Small intestine (tissue), 7 donors: ENCODE results near the gene AK9. TPM values are rescaled to one million over a fixed set of nuclear protein-coding genes. Genes with fewer than 3 reads are reported as not detected.
A peak's percentile ranks its signal among the peaks of the same experiment; 100 is the strongest.
"Not testable (repeated sequence)": the region's sequence is repeated elsewhere in the genome, so short reads cannot be mapped to it uniquely, and the experiment has no call there.

Source experiments
- DNase-seq, 2 donors: peaks; one replicate each; pipeline versions ENCODE4 v3.0.0 to v3.0.0-alpha.2; 2013
- FAIRE-seq: peaks from 2 replicates; lab custom pipeline; 2012; peaks lifted over from hg19 to GRCh38; lab: Jason Lieb, UNC
- H3K27ac ChIP-seq, 3 donors: one replicate each; pipeline ENCODE4 v1.5.1; 2013; ENCODE audit warnings: low read length in 2 of 3, mild to moderate bottlenecking in 2 of 3, control low read depth in 1 of 3, inconsistent platforms in 1 of 3, low read depth in 1 of 3, moderate library complexity in 1 of 3
- H3K27me3 ChIP-seq, 3 donors: one replicate each; pipeline ENCODE4 v1.6.1; 2013; ENCODE audit warnings: low read length in 3 of 3, inconsistent platforms in 1 of 3; ENCODE audit not compliant: control insufficient read depth in 3 of 3, insufficient read depth in 3 of 3
- H3K36me3 ChIP-seq, 3 donors: one replicate each; pipeline ENCODE4 v1.6.1; 2013; ENCODE audit warnings: low read length in 3 of 3, inconsistent platforms in 1 of 3, low read depth in 1 of 3, mild to moderate bottlenecking in 1 of 3, moderate library complexity in 1 of 3; ENCODE audit not compliant: control insufficient read depth in 3 of 3, insufficient read depth in 2 of 3
- H3K4me1 ChIP-seq, 3 donors: one replicate each; pipeline ENCODE4 v1.6.1; 2013; ENCODE audit warnings: low read length in 2 of 3, inconsistent platforms in 1 of 3, low read depth in 1 of 3, mild to moderate bottlenecking in 1 of 3, moderate library complexity in 1 of 3; ENCODE audit not compliant: control insufficient read depth in 3 of 3, insufficient read depth in 2 of 3
- H3K4me3 ChIP-seq, 3 donors: one replicate each; pipeline ENCODE4 v1.5.1; 2013; ENCODE audit warnings: low read length in 3 of 3, control low read depth in 1 of 3, inconsistent platforms in 1 of 3, low read depth in 1 of 3, mild to moderate bottlenecking in 1 of 3, moderate library complexity in 1 of 3
- H3K9me3 ChIP-seq, 2 donors: one replicate each; pipeline ENCODE4 v1.6.1; 2013; ENCODE audit warnings: low read depth in 1 of 2, low read length in 1 of 2; ENCODE audit not compliant: control insufficient read depth in 2 of 2, insufficient read depth in 1 of 2
- WGBS, 3 donors: extraction: QIAGEN DNeasy Blood & Tissue Kit; methylation state at CpG; one replicate each; pipeline ENCODE4 v1.1.7; 2013; 5-methylcytosine and 5-hydroxymethylcytosine counted together
- polyA plus RNA-seq, 4 donors: library from polyadenylated mRNA; stranded (reverse) in 3 of 4; unstranded in 1 of 4; fragments of 200-250 nt in 3 of 4; fragments of 120-200 nt in 1 of 4; gene quantifications; one replicate each; pipeline versions ENCODE4 v1.2.1 to v1.2.3, GENCODE V29; 2013
- donor health status: healthy with polysubstance abuse.
- donor health status: control.
- donor health status: control.
- donor health status: Bipolar disorder and iron deficiency.
- donor health status: healthy.

Gene AK9
- polyA plus RNA-seq, 4 donors = 2.9 to 7.0 (median 4.3) TPM

DNA sequence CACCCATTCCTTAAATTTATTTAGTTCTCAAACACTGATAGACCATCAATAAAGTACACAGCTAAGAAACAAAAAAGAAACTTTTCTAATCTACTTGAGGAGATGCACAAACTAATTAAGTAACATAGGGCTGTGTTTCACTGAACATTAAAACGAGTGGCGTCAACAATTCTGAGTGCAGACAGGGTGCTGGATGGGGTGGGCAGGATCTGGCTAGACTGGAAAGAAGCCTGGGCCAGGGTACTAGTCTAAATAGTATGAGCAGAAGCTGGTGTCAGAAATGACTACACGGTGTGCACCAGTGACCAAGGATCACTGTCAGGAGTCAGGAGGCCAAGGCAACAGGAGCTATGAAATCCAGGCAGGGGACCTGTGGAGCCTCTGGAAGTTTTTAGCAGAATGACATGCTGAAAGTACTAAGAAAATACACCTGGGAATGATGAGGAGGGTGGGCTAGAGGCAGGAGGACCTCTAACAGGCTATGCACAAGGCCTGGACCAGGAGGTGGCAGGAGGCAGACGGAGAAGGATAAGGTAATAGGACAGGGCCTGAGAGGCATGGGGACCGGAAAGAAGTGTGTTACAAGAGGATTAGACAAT lies 221.3 kb downstream of the AK9 start:
- H3K4me1 ChIP-seq = peaks cover 0 to 14% (median 2%) of the 10 kb centered on the region in 3 donors
- no peak overlapping the region for H3K27ac ChIP-seq
- FAIRE-seq (no peak), DNase-seq (no peak)
- H3K27me3 ChIP-seq = no peaks in the 10 kb centered on the region
- H3K9me3 ChIP-seq = no peaks in the 10 kb centered on the region
- 90 to 95% (median 94%) methylated on average over 5 of the region's 5 CpGs for WGBS, 3 donors
- no peak overlapping the region for H3K4me3 ChIP-seq
- H3K36me3 ChIP-seq = peaks cover 4 to 63% (median 11%) of the 10 kb centered on the region in 3 donors

DNA sequence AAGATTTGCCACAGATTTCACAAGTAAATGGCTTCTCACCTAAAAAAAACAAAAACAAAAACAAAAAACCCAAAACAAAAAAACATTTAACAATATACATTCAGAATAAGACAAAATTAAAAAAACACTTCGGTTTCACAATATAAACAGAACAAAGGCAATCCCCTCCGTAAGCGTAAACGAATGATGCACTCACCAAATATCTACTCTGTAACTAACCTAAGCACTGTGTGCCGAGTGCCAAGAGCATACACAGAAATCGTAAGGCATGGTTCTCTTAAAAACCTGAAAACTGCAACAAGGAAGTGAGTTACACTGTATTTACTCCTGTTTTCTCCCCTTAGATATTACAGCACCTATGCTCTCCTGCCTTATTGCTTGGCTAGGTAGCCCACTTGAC lies 223.3 kb downstream of the AK9 start:
- Histone ChIP-seq H3K36me3 (peaks cover 4 to 51% (median 9%) of the 10 kb centered on the region in 3 donors), H3K27ac (no peak overlapping the region), H3K27me3 (no peaks in the 10 kb centered on the region), H3K9me3 (no peaks in the 10 kb centered on the region), H3K4me3 (no peak overlapping the region), H3K4me1 (peaks cover 0 to 14% (median 2%) of the 10 kb centered on the region in 3 donors)
- WGBS, 3 donors = 83 to 96% (median 94%) methylated on average over 6 of the region's 6 CpGs
- FAIRE-seq (no peak), DNase-seq (no peak)

DNA sequence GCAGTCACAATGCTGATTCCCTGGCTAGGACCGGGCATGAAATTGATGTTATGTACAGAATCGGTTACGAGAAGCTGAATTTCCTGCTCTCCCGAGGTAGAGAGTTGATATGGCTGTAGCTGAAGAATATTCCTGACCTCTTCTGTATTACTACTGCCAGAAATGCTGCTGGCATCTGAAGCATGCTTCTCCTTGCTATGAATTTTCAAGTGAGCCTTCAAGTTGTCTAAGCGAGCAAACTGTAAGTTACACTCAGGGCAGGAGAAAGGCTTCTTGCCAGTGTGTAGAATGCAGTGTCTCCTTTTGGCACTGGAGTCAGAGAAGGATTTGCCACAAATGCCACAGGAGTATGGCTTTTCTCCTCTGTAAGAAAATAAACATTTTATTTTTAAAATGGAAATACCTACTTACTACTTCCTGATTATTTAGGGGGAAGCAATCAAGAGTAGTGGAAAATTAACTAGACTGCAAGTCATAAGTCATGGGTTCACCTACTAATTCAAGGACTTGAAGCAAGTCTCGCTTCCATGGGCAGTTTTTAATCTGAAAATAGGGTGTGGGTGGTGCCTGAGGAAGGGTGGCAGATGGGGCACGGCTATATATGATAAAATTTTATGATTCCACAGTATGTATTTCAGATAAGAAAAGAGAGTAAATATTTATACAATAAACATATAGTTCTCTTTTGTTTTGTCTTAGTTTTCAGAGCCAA lies 224.6 kb downstream of the AK9 start:
- FAIRE-seq (no peak), DNase-seq (peak; percentile 59 to 75)
- H3K4me1 ChIP-seq = peaks cover 0 to 14% (median 2%) of the 10 kb centered on the region in 3 donors
- peak overlapping the region in 2 of 3 donors; percentile 62 to 76 for H3K27ac ChIP-seq
- 65 to 78% (median 65%) methylated on average over 7 of the region's 7 CpGs for WGBS, 3 donors
- H3K9me3 ChIP-seq = no peaks in the 10 kb centered on the region
- no peak overlapping the region for H3K4me3 ChIP-seq
- no peaks in the 10 kb centered on the region for H3K27me3 ChIP-seq
- H3K36me3 ChIP-seq = peaks cover 4 to 40% (median 7%) of the 10 kb centered on the region in 3 donors

DNA sequence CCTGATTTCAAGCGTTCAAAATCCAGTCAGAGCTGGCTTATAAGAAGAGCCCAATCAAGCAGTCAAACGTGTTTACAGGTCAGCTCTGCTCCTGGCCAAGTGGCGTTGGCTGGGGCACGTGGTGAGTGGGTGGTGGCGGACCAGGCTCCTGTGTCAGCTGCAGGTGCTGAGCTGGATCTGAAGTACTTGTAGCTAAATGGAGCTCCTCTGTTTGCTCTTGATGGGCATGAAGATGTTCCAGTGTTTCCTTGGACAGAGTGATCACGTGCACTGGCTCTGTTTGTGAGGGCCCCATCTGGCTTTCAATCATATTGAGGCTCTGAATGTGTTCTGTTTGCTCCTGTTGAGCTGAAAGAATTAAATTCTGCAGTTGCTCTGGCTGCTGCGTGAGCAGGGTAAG lies 225.2 kb downstream of the AK9 start:
- peak overlapping the region in 1 of 3 donors; percentile 76 for H3K27ac ChIP-seq
- DNase-seq = peak in 1 of 2 donors; percentile 44
- no peak overlapping the region for H3K4me3 ChIP-seq
- FAIRE-seq = no peak
- H3K27me3 ChIP-seq = no peaks in the 10 kb centered on the region
- no peaks in the 10 kb centered on the region for H3K9me3 ChIP-seq
- WGBS, 3 donors = 76 to 81% (median 81%) methylated on average over 7 of the region's 7 CpGs
- H3K4me1 ChIP-seq = peaks cover 0 to 14% (median 2%) of the 10 kb centered on the region in 3 donors
- peaks cover 4 to 38% (median 7%) of the 10 kb centered on the region in 3 donors for H3K36me3 ChIP-seq

DNA sequence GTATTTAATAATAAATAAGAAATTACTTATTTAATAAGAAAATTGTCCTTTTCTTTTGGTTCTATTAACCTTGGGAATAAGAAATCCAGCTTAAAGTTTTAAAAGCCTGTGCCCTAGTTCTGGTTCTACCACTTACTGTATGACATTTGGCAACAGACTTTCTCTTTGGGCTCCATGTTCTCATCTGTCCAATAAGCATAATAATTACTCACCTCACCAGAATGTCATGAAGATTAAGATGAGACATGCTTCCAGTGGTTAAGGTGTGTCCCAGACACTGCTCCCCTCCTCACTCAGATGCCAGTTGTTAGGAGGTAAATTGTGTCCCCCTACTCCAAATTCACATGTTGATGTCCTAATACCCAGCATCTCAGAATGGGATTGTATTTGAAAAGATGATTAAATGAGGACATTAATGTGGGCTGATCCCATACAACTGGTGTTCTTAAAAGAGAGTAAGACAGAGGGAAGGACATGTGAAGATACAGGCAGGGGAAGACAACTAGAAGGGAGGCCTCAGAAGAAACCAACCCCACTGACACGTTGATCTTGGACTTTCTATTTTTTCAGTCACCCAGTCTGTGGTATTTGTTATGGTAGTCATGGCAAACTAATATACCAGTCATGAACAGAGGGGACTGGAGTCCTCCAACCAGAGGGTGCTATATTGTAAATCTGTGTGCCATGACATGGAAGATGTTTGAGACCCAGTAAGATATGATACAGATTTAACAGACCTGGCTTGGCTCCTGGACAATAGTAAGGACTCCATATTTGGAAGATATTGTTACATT lies 229.1 kb downstream of the AK9 start:
- FAIRE-seq (no peak), DNase-seq (no peak)
- peaks cover 3 to 26% (median 3%) of the 10 kb centered on the region in 3 donors for H3K4me1 ChIP-seq
- no peaks in the 10 kb centered on the region for H3K9me3 ChIP-seq
- 75 to 80% (median 78%) methylated on average over 1 of the region's 1 CpG for WGBS, 3 donors
- peaks cover 4 to 15% (median 4%) of the 10 kb centered on the region in 3 donors for H3K36me3 ChIP-seq
- H3K4me3 ChIP-seq = no peak overlapping the region
- no peak overlapping the region for H3K27ac ChIP-seq
- H3K27me3 ChIP-seq = no peaks in the 10 kb centered on the region

DNA sequence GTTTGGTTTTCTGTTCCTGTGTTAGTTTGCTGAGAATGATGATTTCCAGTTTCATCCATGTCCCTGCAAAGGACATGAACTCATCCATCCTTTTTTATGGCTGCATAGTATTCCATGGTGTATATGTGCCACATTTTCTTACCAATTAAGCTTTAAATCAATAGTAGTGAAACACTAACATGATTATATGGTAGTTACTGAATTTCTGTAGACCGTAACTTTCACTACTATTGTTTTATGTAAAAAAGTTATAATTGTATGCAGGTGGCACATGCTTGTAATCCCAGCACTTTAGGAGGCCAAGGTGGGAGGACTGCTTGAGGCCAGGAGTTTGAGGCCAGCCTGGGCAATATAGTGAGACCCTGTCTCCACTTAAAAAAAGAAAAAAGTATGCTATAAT lies 229.8 kb downstream of the AK9 start:
- not testable (repeated sequence) for H3K9me3 ChIP-seq, FAIRE-seq, H3K4me3 ChIP-seq, DNase-seq, H3K27ac ChIP-seq, H3K27me3 ChIP-seq
- WGBS, 3 donors = 98 to 100% (median 100%) methylated on average over 1 of the region's 1 CpG
- Histone ChIP-seq H3K36me3 (peaks cover 4 to 15% (median 4%) of the 10 kb centered on the region in 3 donors), H3K4me1 (peaks cover 3 to 26% (median 3%) of the 10 kb centered on the region in 3 donors)

DNA sequence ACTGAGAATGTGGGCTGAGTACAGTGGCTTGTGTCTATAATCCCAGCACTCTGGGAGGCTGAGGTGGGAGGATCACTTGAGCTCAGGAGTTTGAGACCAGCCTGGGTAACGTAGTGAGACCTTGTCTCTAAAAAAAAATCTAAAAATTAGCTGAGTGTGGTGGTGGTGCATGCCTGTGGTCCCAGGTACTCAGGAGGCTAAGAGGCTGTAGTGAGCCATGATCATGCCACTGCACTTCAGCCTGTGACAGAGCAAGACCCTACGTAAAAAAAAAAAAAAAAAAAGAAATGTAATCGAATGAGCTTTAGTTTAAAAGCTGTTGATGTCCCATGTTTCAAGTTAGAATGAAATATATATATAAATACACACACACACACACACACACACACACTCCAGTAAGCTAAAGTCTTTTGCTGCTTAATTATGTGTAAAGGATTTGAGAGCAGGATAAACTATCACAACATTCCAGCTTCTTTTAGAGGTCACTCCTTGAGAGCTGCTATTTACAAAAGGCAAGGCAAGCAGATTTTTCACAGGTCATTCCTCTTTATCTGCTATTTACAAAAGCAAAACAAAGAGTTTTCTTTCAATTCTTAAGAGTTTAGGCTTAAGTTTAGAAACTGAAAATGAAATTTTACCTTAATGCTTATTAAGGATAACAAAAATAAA lies 230.7 kb downstream of the AK9 start:
- Histone ChIP-seq H3K4me3 (no peak overlapping the region), H3K27me3 (no peaks in the 10 kb centered on the region), H3K9me3 (no peaks in the 10 kb centered on the region), H3K27ac (peak overlapping the region in 1 of 3 donors; percentile 16), H3K36me3 (peaks cover 0 to 8% (median 0%) of the 10 kb centered on the region in 3 donors), H3K4me1 (peaks cover 3 to 19% (median 3%) of the 10 kb centered on the region in 3 donors)
- WGBS, 3 donors = 77 to 80% (median 78%) methylated on average over 3 of the region's 3 CpGs
- FAIRE-seq = no peak
- DNase-seq = peak in 1 of 2 donors; percentile 26
